ENCODE results near the gene CLCF1. TPM values are rescaled to one million over a fixed set of nuclear protein-coding genes. Genes with fewer than 3 reads are reported as not detected.

Gene CLCF1
- total and polyA plus RNA-seq, 2 of the 13 experiments (the other 11 are each of a cell fraction or from before 2014, with no cell fraction given): 0.49 to 0.78 TPM

DNA sequence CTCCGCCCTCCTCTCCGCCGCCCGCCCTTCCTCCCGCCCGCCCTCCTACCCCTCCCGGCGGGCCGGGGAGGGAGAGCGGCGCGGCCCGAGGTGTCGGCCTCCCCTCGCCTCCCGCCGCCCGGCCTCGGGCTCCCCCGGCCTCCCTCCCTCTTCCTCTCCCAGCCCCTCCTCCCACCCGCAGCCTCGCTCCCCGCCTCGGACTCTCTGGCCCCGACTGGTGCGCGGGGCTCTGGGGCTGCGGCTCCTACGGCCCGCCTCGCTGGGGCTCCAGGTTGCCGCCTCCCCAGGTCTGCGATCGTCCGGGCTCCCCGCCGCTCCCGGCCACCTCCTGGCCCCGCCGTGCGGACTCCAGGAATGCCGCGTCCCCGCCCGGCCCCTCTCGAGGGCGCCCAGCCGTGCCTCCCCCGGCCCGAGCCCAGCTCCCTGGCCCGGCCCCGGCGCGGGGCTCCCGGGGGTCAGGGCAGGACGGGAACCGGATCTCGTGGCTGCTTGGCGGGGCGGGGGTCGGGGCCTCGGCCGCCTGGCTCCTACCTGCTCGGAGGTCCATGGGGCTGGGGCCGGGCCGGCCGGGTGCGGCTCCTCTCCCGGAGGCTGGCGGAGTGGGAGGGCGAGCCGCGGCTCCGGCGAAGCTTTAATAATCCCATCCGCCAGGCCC is at the start of gene CLCF1 (continued):
- no peak for TF ChIP-seq SIX1 (CRISPR knock-in tag; IDR thresholded peaks at IDR 0.05; ENCODE audit: borderline replicate concordance)
- TF ChIP-seq, protein P1, sequence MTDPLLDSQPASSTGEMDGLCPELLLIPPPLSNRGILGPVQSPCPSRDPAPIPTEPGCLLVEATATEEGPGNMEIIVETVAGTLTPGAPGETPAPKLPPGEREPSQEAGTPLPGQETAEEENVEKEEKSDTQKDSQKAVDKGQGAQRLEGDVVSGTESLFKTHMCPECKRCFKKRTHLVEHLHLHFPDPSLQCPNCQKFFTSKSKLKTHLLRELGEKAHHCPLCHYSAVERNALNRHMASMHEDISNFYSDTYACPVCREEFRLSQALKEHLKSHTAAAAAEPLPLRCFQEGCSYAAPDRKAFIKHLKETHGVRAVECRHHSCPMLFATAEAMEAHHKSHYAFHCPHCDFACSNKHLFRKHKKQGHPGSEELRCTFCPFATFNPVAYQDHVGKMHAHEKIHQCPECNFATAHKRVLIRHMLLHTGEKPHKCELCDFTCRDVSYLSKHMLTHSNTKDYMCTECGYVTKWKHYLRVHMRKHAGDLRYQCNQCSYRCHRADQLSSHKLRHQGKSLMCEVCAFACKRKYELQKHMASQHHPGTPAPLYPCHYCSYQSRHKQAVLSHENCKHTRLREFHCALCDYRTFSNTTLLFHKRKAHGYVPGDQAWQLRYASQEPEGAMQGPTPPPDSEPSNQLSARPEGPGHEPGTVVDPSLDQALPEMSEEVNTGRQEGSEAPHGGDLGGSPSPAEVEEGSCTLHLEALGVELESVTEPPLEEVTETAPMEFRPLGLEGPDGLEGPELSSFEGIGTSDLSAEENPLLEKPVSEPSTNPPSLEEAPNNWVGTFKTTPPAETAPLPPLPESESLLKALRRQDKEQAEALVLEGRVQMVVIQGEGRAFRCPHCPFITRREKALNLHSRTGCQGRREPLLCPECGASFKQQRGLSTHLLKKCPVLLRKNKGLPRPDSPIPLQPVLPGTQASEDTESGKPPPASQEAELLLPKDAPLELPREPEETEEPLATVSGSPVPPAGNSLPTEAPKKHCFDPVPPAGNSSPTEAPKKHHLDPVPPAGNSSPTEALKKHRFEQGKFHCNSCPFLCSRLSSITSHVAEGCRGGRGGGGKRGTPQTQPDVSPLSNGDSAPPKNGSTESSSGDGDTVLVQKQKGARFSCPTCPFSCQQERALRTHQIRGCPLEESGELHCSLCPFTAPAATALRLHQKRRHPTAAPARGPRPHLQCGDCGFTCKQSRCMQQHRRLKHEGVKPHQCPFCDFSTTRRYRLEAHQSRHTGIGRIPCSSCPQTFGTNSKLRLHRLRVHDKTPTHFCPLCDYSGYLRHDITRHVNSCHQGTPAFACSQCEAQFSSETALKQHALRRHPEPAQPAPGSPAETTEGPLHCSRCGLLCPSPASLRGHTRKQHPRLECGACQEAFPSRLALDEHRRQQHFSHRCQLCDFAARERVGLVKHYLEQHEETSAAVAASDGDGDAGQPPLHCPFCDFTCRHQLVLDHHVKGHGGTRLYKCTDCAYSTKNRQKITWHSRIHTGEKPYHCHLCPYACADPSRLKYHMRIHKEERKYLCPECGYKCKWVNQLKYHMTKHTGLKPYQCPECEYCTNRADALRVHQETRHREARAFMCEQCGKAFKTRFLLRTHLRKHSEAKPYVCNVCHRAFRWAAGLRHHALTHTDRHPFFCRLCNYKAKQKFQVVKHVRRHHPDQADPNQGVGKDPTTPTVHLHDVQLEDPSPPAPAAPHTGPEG (CRISPR knock-in tag; IDR thresholded peaks at IDR 0.05): 0 out of 2 replicates have a peak, but pooled peaks have one; percentile 32
- TF ChIP-seq MIXL1 (CRISPR knock-in tag; IDR thresholded peaks at IDR 0.05): no peak
- TF ChIP-seq NFIC (IDR thresholded peaks at IDR 0.05; ENCODE audit: low read length): no peak
- TF ChIP-seq ZNF709 (CRISPR knock-in tag; IDR thresholded peaks at IDR 0.05): no peak
- TF ChIP-seq ZKSCAN8 (CRISPR knock-in tag; IDR thresholded peaks at IDR 0.05; ENCODE audit: borderline replicate concordance): no peak
- TF ChIP-seq ASH2L (IDR thresholded peaks at IDR 0.05; ENCODE audit: insufficient read length, low read depth, low read length): no peak
- no peak for TF ChIP-seq SIX4 (CRISPR knock-in tag; IDR thresholded peaks at IDR 0.05)
- TF ChIP-seq ZFP41 (CRISPR knock-in tag; IDR thresholded peaks at IDR 0.05; ENCODE audit: borderline replicate concordance): no peak
- peak; percentile 50; the same call in 1 of the 2 replicates for TF ChIP-seq KDM2A (CRISPR knock-in tag; IDR thresholded peaks at IDR 0.05; ENCODE audit: borderline replicate concordance, low read depth)
- TF ChIP-seq POLR2G (IDR thresholded peaks at IDR 0.05; ENCODE audit: low read depth, low read length): peak; percentile 51; the same call in 1 of the 2 replicates
- no peak for TF ChIP-seq ZFP82 (CRISPR knock-in tag; IDR thresholded peaks at IDR 0.05; ENCODE audit: borderline replicate concordance)
- TF ChIP-seq, protein P2, sequence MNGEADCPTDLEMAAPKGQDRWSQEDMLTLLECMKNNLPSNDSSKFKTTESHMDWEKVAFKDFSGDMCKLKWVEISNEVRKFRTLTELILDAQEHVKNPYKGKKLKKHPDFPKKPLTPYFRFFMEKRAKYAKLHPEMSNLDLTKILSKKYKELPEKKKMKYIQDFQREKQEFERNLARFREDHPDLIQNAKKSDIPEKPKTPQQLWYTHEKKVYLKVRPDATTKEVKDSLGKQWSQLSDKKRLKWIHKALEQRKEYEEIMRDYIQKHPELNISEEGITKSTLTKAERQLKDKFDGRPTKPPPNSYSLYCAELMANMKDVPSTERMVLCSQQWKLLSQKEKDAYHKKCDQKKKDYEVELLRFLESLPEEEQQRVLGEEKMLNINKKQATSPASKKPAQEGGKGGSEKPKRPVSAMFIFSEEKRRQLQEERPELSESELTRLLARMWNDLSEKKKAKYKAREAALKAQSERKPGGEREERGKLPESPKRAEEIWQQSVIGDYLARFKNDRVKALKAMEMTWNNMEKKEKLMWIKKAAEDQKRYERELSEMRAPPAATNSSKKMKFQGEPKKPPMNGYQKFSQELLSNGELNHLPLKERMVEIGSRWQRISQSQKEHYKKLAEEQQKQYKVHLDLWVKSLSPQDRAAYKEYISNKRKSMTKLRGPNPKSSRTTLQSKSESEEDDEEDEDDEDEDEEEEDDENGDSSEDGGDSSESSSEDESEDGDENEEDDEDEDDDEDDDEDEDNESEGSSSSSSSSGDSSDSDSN (CRISPR knock-in tag; IDR thresholded peaks at IDR 0.05): peak; percentile 78
- TF ChIP-seq, protein P3, sequence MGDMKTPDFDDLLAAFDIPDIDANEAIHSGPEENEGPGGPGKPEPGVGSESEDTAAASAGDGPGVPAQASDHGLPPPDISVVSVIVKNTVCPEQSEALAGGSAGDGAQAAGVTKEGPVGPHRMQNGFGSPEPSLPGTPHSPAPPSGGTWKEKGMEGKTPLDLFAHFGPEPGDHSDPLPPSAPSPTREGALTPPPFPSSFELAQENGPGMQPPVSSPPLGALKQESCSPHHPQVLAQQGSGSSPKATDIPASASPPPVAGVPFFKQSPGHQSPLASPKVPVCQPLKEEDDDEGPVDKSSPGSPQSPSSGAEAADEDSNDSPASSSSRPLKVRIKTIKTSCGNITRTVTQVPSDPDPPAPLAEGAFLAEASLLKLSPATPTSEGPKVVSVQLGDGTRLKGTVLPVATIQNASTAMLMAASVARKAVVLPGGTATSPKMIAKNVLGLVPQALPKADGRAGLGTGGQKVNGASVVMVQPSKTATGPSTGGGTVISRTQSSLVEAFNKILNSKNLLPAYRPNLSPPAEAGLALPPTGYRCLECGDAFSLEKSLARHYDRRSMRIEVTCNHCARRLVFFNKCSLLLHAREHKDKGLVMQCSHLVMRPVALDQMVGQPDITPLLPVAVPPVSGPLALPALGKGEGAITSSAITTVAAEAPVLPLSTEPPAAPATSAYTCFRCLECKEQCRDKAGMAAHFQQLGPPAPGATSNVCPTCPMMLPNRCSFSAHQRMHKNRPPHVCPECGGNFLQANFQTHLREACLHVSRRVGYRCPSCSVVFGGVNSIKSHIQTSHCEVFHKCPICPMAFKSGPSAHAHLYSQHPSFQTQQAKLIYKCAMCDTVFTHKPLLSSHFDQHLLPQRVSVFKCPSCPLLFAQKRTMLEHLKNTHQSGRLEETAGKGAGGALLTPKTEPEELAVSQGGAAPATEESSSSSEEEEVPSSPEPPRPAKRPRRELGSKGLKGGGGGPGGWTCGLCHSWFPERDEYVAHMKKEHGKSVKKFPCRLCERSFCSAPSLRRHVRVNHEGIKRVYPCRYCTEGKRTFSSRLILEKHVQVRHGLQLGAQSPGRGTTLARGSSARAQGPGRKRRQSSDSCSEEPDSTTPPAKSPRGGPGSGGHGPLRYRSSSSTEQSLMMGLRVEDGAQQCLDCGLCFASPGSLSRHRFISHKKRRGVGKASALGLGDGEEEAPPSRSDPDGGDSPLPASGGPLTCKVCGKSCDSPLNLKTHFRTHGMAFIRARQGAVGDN (CRISPR knock-in tag; IDR thresholded peaks at IDR 0.05): peak; percentile 44
- no peak for TF ChIP-seq CENPT (CRISPR knock-in tag; IDR thresholded peaks at IDR 0.05; ENCODE audit: low read depth)
- no peak for TF ChIP-seq ZNF225 (CRISPR knock-in tag; IDR thresholded peaks at IDR 0.05)
- TF ChIP-seq ZNF607 (CRISPR knock-in tag; IDR thresholded peaks at IDR 0.05; ENCODE audit: borderline replicate concordance): no peak
- no peak for TF ChIP-seq NR2F2 (IDR thresholded peaks at IDR 0.05; ENCODE audit: borderline replicate concordance, low read depth)

Measured in HepG2 (cell line).